Measurements from ENCODE around the gene ALK.

ALK gene

GRCh38 chr2:29580223-29580622 lies 341.2 kb downstream of the ALK start:
- DNase-seq (ENCODE audit: low read depth) = no peak
- TF ChIP-seq, protein P1, sequence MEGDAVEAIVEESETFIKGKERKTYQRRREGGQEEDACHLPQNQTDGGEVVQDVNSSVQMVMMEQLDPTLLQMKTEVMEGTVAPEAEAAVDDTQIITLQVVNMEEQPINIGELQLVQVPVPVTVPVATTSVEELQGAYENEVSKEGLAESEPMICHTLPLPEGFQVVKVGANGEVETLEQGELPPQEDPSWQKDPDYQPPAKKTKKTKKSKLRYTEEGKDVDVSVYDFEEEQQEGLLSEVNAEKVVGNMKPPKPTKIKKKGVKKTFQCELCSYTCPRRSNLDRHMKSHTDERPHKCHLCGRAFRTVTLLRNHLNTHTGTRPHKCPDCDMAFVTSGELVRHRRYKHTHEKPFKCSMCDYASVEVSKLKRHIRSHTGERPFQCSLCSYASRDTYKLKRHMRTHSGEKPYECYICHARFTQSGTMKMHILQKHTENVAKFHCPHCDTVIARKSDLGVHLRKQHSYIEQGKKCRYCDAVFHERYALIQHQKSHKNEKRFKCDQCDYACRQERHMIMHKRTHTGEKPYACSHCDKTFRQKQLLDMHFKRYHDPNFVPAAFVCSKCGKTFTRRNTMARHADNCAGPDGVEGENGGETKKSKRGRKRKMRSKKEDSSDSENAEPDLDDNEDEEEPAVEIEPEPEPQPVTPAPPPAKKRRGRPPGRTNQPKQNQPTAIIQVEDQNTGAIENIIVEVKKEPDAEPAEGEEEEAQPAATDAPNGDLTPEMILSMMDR (IDR thresholded peaks at IDR 0.05; ENCODE audit: low read depth, low read length, missing control alignments) = no peak
- in situ Hi-C loops (cut with HindIII; ENCODE audit: low sequenced_read_pairs) = no loop called here
- H3K4me3 ChIP-seq (ENCODE audit: low read depth, low read length) = no peak overlapping the region

GRCh38 chr2:29579495-29580169 lies 341.8 kb downstream of the ALK start:
- H3K4me3 ChIP-seq (ENCODE audit: low read depth, low read length) = no peak overlapping the region
- in situ Hi-C loops (cut with HindIII; ENCODE audit: low sequenced_read_pairs) = no loop called here
- DNase-seq (ENCODE audit: low read depth) = no peak
- TF ChIP-seq, protein P1 (IDR thresholded peaks at IDR 0.05; ENCODE audit: low read depth, low read length, missing control alignments) = no peak

DNA sequence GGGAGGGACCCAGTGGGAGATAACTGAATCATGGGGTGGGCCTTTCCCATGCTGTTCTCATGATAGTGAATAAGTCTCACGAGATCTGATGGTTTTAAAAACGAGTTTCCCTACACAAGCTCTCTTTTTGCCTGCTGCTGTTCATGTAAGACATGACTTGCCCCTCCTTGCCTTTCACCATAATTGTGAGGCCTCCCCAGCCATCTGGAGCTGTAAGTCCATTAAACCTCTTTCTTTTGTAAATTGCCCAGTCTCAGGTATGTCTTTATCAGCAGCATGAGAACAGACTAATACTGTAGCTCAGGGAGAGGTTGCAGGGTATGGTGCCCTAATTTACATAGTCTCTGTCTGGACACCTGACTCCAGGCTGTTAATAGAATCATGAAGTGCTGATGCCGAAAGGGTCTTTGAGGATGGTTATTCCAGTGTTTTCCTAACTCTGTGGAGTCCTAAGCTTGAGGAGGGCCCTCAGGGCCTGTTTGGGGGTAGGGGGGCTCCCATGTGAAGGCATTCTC lies 343.2 kb downstream of the ALK start:
- in situ Hi-C loops (cut with HindIII; ENCODE audit: low sequenced_read_pairs) = no loop called here
- no peak for DNase-seq (ENCODE audit: low read depth)
- H3K4me3 ChIP-seq (ENCODE audit: low read depth, low read length) = no peak overlapping the region
- TF ChIP-seq, protein P1 (IDR thresholded peaks at IDR 0.05; ENCODE audit: low read depth, low read length, missing control alignments) = no peak

GRCh38 chr2:29576231-29576630 lies 345.2 kb downstream of the ALK start:
- in situ Hi-C loops (cut with HindIII; ENCODE audit: low sequenced_read_pairs) = no loop called here
- no peak overlapping the region for H3K4me3 ChIP-seq (ENCODE audit: low read depth, low read length)
- TF ChIP-seq, protein P1 (IDR thresholded peaks at IDR 0.05; ENCODE audit: low read depth, low read length, missing control alignments) = no peak
- no peak for DNase-seq (ENCODE audit: low read depth)

GRCh38 chr2:29575370-29575890 lies 346.0 kb downstream of the ALK start:
- TF ChIP-seq, protein P1 (IDR thresholded peaks at IDR 0.05; ENCODE audit: low read depth, low read length, missing control alignments) = no peak
- no peak overlapping the region for H3K4me3 ChIP-seq (ENCODE audit: low read depth, low read length)
- no peak for DNase-seq (ENCODE audit: low read depth)
- in situ Hi-C loops (cut with HindIII; ENCODE audit: low sequenced_read_pairs) = no loop called here

DNA sequence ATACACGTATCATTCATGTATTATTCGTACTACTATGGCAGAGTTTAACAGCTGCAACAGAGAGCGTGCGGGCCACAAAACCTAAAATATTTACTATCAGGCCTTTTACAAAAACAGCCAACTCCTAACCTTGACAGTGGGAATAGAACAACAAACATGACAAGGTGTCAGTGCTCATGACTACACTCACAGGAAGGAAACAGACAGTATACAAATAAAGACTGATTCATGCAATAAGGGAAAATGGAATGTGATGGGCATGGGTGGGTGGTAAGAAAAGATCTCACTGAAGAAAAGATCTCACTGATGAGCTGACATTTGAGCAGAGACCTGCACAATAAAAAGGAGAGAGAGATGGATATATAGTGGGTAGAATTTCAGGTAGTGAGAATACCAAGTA lies 347.8 kb downstream of the ALK start:
- TF ChIP-seq, protein P1 (IDR thresholded peaks at IDR 0.05; ENCODE audit: low read depth, low read length, missing control alignments) = no peak
- in situ Hi-C loops (cut with HindIII; ENCODE audit: low sequenced_read_pairs) = loop anchor here (5.0 kb wide), 1 partner anchor 91 kb away; no protein-coding TSS in a partner anchor
- DNase-seq (ENCODE audit: low read depth) = no peak
- H3K4me3 ChIP-seq (ENCODE audit: low read depth, low read length) = no peak overlapping the region

Data from astrocyte of the cerebellum (primary cell).